ENCODE data around the gene KCNN3. TPM values are rescaled to one million over a fixed set of nuclear protein-coding genes. Genes with fewer than 3 reads are reported as not detected.

Gene KCNN3
- total RNA-seq, 2 experiments from 2014 or later = 0.11 TPM; not detected in 1

- no peak for ATAC-seq
- peaks cover 3% of the 10 kb centered on the region for H3K27me3 Mint-ChIP-seq
- no peaks in the 10 kb centered on the region for H3K9me3 Mint-ChIP-seq
- no peak overlapping the region for H3K4me3 Mint-ChIP-seq
- ChIA-PET POLR2A (interaction anchor here (1.5 kb wide), 1 partner anchor 8 kb away, joined by 5 read pairs; no protein-coding TSS in a partner anchor), CTCF (no interaction called here)
- intact Hi-C loops (cut with micrococcal nuclease) = no loop called here
- no peaks in the 10 kb centered on the region for H3K36me3 Mint-ChIP-seq (ENCODE audit: low read depth)
- TF ChIP-seq CTCF (IDR thresholded peaks at IDR 0.05) = no peak
- no peak for DNase-seq
- H3K27ac Mint-ChIP-seq = no peak overlapping the region
- H3K4me1 Mint-ChIP-seq (ENCODE audit: low read depth) = no peaks in the 10 kb centered on the region
These were observed 70.9 kb downstream of the KCNN3 start for GRCh38 chr1:154799188-154799587.

- DNase-seq (no peak), ATAC-seq (no peak)
- intact Hi-C loops (cut with micrococcal nuclease) = no loop called here
- no peaks in the 10 kb centered on the region for H3K27me3 Mint-ChIP-seq
- H3K4me3 Mint-ChIP-seq = no peak overlapping the region
- TF ChIP-seq CTCF (IDR thresholded peaks at IDR 0.05) = no peak
- no peaks in the 10 kb centered on the region for H3K9me3 Mint-ChIP-seq
- POLR2A ChIA-PET = interaction anchor here (0.6 kb wide), 1 partner anchor 47 kb away, joined by 3 read pairs; no protein-coding TSS in a partner anchor
- no peak overlapping the region for H3K27ac Mint-ChIP-seq
- no peaks in the 10 kb centered on the region for H3K36me3 Mint-ChIP-seq (ENCODE audit: low read depth)
- CTCF ChIA-PET = no interaction called here
- H3K4me1 Mint-ChIP-seq (ENCODE audit: low read depth) = no peaks in the 10 kb centered on the region
These were observed 71.4 kb downstream of the KCNN3 start for GRCh38 chr1:154798645-154799044.

GRCh38 chr1:154797175-154797574 lies 72.9 kb downstream of the KCNN3 start:
- H3K9me3 Mint-ChIP-seq = no peaks in the 10 kb centered on the region
- peaks cover 9% of the 10 kb centered on the region for H3K4me1 Mint-ChIP-seq (ENCODE audit: low read depth)
- DNase-seq = no peak
- intact Hi-C loops (cut with micrococcal nuclease) = no loop called here
- no peaks in the 10 kb centered on the region for H3K27me3 Mint-ChIP-seq
- no peaks in the 10 kb centered on the region for H3K36me3 Mint-ChIP-seq (ENCODE audit: low read depth)
- ATAC-seq = no peak
- H3K4me3 Mint-ChIP-seq = no peak overlapping the region
- ChIA-PET POLR2A (no interaction called here), CTCF (interaction anchor here (2.0 kb wide), 1 partner anchor 37 kb away, joined by 5 read pairs; no protein-coding TSS in a partner anchor)
- TF ChIP-seq CTCF (IDR thresholded peaks at IDR 0.05) = no peak
- no peak overlapping the region for H3K27ac Mint-ChIP-seq

GRCh38 chr1:154796303-154796892 lies 73.7 kb downstream of the KCNN3 start:
- H3K9me3 Mint-ChIP-seq = no peaks in the 10 kb centered on the region
- ATAC-seq = no peak
- H3K27ac Mint-ChIP-seq = no peak overlapping the region
- intact Hi-C loops (cut with micrococcal nuclease) = no loop called here
- no peak overlapping the region for H3K4me3 Mint-ChIP-seq
- no peaks in the 10 kb centered on the region for H3K36me3 Mint-ChIP-seq (ENCODE audit: low read depth)
- ChIA-PET CTCF (interaction anchor here (0.9 to 2.0 kb wide), 3 partner anchors 9 to 265 kb away, joined by 3 to 5 read pairs (median 3); no protein-coding TSS in a partner anchor), POLR2A (interaction anchor here (1.4 kb wide), 1 partner anchor 60 kb away, joined by 3 read pairs; no protein-coding TSS in a partner anchor)
- DNase-seq = no peak
- H3K27me3 Mint-ChIP-seq = no peaks in the 10 kb centered on the region
- H3K4me1 Mint-ChIP-seq (ENCODE audit: low read depth) = peaks cover 17% of the 10 kb centered on the region
- no peak for TF ChIP-seq CTCF (IDR thresholded peaks at IDR 0.05)

GRCh38 chr1:154794608-154795007 lies 75.5 kb downstream of the KCNN3 start:
- no peak for DNase-seq
- no peak for TF ChIP-seq CTCF (IDR thresholded peaks at IDR 0.05)
- Mint-ChIP-seq H3K4me3 (no peak overlapping the region), H3K27ac (no peak overlapping the region), H3K27me3 (no peaks in the 10 kb centered on the region), H3K4me1 (ENCODE audit: low read depth) (peaks cover 27% of the 10 kb centered on the region), H3K9me3 (no peaks in the 10 kb centered on the region), H3K36me3 (ENCODE audit: low read depth) (no peaks in the 10 kb centered on the region)
- POLR2A ChIA-PET = interaction anchor here (1.4 kb wide), 1 partner anchor 12 kb away, joined by 6 read pairs; no protein-coding TSS in a partner anchor
- CTCF ChIA-PET = interaction anchor here (1.0 kb wide), 1 partner anchor 125 kb away, joined by 5 read pairs; no protein-coding TSS in a partner anchor
- ATAC-seq = no peak
- intact Hi-C loops (cut with micrococcal nuclease) = loop anchor here (5.0 kb wide), 1 partner anchor 37 kb away; no protein-coding TSS in a partner anchor

All from activated CD8-positive, alpha-beta T cell treated with anti-CD3 and anti-CD28 coated beads for 36 hours (primary cell).